Activated CD4-positive, alpha-beta T cell treated with anti-CD3 and anti-CD28 coated beads, Interleukin-2, amount 50 U/mL, for 1 hour (primary cell): Measurements from ENCODE around the gene AUTS2.
A peak's percentile ranks its signal among the peaks of the same experiment; 100 is the strongest.

Experiments
- DNase-seq: peaks from one replicate; pipeline ENCODE4 v3.0.0-alpha.2; 2020

Gene AUTS2

DNA sequence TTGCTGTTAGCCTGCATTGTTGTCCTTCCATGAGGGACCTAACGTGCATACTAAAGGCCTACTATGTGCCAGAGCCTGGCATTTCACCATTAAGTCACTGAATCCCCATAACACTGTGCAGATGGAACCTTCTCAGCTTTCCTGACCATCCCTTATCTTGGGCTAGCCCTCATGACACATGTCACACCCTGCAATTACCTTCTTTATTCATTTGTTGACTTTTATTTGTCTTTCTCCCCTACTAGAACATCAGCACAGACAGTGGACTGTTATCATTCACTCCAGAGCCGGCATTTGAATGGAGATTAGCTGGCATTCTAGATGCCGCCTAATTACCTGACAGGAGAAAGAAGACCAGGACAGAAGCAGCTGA, 1062.5 kb downstream of the AUTS2 start:
- DNase-seq = no peak

DNA sequence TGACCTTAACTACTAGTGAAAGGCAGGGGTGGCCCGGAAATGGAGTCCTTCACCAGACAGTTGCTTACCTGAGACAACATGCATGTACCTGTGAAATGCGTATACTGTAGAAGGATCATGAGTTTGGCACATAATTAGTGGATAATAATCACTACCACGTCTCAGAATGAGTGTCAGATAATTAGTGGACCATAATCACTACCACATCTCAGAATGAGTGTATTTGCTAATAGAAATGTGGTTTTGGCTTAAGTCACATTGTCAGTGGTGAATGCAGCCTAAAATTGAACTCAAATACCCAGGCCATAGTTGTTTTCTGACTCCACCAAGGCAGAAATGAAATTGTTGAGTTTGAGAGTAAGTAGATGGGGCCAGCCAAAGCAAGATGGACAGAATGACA, 1065.4 kb downstream of the AUTS2 start:
- DNase-seq = no peak

DNA sequence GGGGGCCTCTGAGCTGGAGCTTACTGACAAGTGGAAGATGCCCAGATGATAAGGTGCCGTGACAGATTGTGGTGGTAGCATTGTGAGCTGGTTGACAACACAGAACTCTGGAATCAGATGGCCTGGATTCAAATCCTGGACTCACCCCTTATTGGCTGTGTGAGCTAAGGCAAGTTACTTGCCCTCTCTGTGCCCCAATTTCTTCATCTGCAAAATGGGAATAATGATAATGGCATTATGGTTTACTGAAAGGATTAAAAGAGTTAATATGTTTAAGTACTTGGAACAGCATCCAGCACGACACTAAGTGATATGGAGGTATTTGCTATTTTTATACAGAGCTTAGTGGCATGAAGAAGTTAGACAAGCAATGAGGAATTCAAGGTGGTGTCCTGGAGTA, 1067.7 kb downstream of the AUTS2 start:
- DNase-seq = no peak

DNA sequence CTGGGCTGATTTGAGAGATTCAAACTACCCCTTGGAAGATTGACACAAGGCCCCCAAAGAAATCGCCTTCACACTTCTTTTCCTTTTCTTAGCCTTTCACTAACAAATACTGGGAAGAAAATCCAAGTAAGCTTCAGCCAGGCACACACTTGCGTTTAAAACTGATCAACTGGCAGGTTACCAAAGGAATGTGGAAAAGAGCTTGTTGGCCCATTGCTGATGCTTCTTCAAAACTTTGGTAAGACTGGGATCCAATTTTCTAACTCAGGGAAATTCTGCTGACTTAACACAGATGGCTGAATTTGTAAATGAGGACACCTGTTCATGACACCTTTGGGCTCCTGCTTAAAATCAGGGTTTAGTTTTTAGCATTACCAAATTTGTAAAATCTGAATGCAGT, 1069.1 kb downstream of the AUTS2 start:
- DNase-seq = no peak

DNA sequence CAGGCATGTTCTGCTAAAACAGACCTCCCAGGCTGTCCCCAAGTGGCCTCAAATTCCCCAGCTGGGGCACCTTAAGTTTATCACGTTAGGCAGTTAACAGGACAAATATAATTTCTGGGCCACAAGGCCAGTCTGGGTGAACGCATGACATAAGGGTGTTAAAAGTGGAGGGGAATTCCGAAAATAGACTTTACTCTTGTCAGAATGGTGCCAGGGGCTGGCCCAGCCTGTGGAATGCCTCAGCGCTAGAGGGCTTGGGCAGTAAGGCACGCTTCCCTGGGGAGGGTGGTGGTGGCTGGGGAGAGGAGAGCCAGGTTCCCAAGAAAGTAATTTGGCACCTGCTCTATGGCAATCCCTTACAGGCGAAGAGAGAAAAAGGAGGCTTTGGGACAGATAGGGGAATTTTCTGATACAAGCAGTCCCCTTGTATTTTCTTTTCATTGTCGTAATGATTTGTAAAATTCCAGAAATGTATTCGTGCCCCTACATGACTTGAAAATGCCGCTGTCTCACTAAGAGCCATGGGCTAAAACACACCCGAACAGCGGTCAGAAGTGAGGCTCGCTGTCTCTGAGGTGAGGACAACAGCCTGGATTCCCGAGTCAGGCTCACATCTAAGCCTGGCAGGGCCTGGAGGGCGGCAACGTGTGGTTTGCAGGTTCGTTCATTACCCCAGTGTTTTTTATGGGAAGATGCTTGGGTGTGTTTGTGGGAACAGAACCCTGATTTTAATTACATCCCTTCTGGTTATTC, 1070.5 kb downstream of the AUTS2 start:
- no peak for DNase-seq

DNA sequence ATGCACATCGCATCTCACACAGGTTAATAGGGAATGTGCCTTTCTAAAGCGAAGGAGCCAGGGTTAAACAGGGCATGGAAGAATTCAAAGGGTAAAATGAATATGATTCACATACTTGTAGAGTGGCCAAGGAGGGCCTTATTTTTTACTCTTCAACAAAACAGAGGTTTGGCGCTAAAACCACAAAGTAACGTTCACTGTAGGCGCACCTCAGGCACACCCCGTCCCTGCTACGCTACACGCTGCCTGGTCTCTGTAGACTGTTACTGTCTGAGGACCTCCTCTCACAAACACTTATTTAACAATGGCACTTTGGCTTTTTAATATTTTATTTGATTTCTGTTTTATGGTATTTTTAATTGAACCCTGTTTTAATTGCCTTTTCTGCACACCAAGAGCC, 1071.6 kb downstream of the AUTS2 start:
- no peak for DNase-seq

DNA sequence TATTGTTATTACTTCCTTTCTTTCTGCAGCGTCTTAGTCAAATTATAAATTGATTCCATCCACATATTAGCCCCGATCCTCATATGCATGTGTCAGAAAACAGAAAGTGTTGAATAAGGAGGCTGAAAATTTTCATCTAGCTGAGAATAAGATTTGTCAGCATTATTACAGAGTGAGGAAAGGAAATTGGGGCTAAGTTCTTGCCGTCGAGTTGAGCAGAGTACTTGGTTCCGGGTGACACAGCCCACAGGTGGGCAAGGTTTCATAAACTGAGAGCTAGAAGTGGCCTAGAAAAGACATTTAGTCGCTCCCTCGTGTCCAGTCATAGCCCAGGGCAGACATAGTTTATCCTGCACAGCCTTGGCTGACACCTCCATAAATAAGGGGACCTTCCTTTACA, 1072.0 kb downstream of the AUTS2 start:
- DNase-seq = no peak

DNA sequence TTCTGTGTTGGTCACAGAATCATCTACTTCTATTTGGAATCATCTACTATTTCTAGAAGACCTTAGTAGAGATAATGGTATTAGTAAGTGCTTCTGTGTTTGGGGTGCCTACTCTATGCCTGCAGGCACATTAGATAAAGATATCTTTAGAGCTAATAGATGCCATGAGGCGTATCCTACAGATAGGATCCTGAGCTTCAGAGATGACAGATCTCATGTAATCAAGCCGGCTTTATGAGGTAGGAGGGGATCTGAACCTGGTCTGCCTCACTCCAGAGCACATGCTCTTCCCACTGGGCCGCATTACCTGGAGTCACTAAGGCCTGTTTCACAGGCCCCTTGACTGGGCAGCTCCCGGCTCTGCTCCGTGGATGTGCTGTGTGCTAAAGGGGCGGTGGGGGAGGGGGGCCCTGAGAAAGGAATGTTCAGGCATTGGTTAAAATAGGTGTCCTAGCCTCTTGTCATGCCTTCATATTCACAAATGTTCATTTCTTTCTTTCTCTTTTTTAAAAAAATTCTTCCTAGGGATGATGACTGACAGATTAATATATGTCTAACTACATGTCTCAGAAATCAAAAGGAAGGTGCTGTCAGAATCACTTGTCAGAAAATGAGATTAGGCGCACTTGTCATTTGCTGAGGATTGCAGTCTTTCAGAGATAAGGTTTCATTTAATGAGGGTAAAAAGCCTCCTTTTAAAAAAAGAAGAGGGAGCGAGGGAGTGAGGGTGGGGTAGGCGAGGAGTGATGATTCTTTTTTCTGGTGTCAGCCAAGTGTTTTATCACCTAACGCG, 1075.7 kb downstream of the AUTS2 start:
- no peak for DNase-seq

DNA sequence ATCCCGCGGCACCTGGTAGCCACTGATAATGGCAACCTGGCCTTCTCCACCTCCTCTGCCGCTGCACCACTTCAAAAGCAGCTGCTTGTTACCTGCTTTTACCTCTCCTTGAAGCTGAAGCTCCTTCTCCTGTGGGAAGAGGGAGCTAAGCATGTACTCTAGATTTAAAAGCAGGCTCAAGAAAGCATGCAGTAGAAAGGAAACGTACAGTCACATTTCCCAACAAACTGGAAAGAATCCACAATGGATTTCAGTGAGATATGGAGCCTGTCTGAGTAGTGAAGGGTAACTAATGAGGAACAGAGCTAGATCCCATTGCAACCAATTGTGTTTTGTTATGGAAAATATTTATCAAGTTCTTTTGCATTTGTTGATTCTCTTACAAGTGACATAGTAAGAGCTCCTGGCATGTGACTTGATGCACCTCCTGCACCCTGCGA, 1076.3 kb downstream of the AUTS2 start:
- no peak for DNase-seq

DNA sequence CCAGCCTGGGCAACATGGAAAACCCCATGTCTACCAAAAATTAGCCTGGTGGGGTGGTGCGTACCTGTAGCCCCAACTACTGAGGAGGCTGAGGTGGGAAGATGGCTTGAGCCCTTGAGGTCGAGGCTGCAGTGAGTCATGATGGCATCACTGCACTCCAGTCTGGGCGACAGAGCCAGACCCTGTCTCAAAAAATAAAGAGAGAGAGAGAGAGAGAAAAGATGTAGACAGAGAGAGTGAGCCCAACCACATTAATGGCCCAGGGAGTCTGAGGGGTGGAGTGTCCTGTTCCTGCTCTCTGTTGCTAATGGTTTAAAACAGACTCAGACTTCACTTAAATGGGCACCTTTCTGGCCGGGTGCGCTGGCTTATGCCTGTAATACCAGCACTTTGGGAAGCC, 1078.0 kb downstream of the AUTS2 start:
- no peak for DNase-seq

DNA sequence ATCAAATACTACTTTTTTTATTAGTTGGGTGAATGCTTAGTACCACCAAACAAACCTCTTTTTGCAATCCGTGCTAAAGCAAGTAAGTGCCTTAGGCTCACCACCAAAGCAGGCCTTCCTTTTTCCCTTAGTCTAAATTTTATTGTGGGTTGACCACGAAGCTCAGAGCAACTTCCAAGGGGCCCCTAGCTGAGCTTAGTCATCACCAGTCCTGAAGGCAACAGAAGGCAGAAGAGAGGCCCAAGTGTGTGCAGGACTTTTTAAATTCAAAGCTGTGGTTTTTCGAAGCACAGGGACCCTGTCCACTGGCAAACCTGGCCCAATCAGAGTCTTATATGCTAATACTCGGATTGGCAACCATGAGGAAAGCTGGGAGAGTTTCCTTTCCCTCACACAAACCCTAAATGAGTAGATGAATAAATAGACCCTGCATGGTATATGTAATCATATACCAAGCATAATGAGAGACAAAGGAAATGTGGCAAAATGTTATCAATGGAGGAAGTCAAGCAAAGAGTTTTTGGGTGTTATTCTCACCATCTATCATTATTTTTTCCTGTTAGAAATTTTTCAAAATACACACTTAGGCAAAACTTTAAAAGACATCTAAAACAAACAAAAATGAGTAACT, 1080.5 kb downstream of the AUTS2 start:
- DNase-seq = no peak

DNA sequence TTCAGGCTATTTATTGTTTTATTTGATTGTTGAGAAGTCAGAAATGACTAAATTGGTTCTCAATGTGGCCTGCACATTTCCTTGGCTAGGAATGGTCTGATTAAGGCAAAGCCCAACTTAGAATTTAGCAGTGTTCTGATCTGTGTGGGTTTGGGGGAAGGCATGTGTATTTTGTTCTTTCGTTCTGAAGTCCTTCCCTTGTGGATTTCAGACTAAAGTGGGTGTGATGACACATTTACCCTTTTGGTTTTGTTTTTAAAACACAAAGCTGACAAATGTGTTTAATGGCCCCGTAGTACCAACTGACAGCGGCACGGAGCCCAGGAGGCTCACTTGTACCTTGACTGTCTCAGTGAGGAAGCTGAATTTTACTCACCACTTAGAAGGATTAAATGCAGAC, 1081.4 kb downstream of the AUTS2 start:
- no peak for DNase-seq

DNA sequence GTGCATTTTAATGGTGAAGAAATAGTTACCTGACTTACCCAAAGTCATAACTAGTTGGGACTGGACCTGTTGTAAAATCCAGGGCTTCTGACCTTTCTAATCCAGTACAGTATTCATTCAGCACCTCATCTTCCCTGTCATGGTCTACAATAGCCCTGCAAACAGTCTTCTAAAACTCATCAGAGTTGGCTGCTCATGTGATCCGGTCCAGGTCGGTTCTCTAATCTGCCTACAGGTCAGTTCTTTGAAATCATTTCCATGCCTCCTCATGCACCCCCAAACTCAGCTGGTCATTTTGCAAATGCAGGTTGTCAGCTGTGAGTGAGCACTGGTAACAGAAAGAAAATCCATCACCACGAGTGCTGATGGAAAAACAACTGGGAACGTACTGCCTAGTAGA, 1082.0 kb downstream of the AUTS2 start:
- no peak for DNase-seq

DNA sequence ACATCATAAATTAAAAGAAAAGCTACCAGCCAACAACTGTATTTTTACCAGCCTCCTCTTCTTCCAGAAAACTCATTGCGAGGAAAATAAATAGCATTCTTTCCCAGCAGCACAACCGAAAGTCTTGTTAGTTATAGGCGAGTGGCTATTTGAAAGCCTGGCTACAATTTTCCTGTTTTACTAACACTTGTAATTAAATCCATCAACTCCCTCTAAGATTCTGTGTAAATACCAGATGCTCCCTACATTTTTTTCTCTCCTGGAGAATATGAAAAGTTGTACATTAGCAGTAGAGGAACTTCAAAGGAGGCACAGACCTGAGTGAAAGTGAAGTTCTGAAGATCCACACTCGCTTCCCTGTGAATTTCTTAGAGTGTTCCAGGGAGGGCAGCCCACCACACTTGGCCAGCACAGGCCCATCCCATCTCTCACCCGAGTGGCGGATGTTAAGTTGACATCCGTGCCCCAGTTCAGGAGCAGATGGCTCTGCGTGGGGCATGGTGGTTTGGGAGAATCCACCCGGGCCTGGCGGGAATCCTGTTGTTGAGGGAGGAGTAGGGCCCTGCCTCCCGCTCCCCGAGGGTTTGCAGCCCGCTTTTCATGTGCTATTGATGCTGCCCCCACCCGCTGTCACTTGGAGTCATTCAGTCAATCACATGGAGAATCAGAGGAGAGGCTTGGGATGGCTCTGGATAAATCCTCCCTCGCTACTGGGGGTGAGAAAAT, 1082.6 kb downstream of the AUTS2 start:
- no peak for DNase-seq

DNA sequence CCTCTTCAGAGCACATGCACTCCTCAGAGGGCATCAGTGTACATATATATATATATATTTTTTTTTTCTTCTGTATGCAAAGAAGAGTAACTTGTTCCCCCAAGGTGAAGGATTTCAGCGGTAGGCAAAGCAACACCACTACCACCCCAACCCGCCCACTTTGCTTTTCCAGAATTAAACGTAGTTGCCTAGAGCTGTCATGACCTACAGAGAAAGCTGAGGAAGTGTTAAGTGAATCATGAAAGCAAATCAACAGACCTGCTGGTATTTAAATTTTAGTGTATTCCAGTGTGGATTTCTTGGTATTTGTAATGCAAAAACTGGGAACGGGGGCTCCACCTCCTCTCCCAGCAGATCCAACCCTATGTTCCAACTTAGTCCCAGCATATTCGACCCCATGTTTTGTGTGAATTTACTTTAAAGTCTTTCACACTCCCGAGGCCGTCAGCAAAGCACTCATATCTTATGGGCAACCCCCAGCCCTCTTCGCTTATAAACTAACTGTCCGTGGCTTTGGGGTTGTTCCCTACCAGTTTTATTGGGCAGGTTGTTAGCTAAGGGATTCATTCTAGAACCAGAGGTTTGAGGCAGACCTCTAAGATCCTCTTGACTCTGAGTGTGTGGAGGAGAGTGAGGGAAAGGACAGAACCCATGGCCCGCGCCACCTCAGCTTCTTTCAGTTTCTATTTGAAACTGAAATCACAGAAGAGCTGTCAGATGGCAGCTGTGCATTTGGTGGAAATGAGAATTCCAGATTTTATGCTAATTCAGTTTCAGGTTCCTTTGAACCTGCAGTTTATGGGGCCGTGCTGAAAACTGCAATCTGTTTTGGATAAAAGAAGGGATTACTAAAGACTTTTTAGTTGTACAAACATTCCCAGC, 1083.4 kb downstream of the AUTS2 start:
- DNase-seq = no peak

DNA sequence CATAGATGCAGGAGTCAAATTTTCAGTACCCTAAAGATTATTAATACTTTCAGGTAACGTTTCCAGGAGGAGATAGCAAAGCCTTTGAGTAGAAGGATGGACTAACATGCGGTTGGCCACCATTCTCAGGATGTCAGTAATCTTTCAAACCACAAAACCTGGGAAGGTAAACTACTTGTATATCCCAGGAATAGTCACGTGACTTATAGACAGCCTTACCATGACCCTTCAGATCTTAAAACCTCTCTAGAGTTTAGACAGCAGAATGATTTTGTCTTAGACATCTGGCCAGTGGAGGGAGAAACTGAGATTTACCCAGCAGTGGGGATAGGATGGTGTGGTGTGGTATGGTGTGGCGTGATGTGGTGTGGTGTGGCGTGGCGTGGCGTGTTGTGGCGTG, 1085.9 kb downstream of the AUTS2 start:
- DNase-seq = no peak

DNA sequence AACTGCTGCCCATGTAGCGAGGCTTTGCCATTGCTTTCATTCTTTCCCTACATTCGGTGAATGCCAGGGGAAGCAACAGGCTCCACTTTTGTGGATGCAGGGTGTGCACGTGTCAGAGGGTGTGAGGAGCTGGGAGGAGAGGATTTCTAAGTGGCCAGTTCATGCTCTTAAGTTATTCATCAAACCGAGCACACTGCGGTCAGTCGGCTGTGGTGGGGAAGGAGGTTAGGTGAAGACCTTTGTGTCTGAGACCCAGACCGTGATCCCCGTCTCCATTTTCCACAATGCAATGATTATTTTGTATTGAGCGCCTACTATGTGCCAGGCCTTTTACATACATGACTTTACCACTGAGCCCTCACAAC, 1095.0 kb downstream of the AUTS2 start:
- DNase-seq = no peak

DNA sequence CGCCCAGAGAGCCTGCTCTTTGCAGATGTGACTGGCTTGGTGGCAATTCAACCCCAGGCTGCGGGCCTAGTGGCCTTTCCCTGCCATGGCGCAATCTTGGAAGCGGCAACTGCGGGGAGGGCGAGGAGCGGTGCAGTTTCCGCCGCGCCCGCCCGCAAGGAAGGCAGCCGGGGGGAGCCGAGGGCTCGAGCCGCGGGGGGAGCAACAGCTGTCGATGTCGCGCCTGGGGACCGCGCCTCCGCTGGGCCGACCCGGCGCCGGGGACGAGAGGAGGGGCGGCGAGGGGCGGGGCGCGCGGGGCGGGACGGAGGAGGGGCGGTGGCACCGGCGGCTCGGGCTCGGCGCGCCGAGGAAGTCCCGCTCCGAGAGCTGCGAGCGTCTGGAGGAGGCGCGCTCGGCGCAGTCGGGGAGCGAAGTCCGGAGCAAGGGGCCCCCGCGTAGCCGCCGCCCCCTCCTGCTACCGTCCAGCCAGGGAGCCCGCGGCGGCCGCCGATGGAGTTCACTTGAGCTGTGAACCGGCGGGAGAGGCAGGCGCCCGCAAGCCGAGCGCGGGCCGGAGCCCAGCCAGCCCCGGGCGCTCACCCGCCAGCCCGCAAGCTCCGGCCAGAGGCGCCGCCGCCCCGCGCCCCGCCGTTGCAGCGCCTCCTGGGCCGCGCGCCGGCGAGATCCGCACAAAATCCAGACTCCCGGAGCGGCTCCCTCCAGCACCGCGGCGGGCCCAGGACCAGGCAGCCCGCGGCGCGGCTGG, 1095.6 kb downstream of the AUTS2 start:
- DNase-seq = peak; percentile 54

DNA sequence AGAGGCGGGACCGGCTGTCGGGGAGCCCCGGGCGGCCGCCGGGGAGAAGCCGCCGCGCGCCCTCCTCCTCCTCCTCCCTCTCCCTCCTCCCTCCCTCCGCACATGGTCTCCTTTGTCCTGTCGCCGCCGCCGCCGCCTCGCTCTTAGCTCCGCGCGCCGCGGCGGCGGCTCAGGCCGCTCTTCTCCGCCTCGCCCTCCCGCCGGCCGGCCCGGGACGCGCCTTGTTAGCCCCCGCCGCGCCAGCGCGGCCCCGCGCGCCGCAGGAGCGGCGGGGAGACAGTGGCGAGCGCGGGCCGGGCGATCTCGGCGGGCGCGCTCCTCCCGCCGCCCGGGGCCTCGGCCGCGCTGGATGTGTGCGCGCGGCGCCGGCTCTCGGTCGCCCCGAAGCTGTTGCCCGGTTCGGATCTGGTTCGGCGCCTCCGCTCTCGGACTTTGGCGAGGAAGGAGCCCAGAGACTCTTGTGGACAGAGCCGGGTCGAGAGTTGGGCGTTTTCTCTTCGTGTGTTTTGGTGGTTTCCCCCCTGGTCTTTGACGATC, 1096.2 kb downstream of the AUTS2 start:
- no peak for DNase-seq

DNA sequence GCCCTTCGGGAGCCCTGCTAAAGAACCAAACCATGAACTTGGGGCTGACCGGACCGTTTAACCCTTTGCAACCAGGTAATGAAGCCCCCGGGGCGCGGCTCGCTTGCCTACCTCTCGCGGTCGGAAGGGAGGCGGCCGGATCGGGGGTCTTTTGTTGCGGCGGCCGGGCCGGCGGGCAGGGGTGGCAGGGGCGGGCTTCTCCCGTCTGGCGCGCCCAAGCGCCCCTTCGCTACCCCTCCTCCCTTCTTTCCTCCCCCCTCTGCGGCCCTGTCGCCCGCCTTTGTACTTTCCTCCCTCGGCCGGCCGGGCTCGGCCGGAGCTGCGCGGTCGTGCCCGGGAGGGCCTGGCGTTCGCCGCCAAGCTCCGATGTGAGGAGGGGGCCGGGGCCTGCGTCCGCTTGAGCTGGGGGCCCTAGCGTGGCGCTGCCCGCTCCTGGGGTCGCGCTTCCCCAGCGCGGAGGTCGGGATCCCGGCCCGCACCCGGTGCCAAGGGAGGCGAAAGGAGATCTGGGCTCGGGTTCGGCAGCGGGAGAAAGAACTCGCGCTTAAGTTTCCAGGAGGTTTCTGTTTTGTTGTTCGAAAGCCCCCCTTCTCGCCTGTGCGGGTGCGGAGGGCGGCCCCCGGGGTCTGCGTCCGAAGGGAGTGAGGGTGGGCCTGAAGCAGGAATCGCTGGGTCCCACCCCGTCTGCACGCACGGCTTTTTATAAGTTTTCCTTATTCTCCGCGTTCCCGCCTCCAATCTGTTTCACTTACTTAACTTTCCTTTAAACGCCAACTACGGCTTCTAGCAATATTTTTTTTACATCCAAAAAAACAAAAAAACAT, 1096.9 kb downstream of the AUTS2 start:
- DNase-seq = no peak

DNA sequence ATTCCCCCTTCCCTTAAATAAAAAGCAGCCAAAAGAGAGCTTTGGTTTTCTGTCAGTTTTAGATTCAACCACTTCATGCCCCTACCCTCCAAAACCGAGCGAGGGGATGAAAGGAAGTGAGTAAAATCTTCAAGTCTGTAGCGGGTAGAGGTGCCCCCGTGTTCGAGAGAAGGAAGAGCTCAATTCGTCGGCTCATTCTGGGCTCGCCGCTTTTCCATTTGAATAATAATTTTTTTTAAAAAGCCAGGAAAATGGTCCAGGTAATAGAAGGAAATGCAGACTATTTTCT, 1097.5 kb downstream of the AUTS2 start:
- DNase-seq = no peak
